SH-SY5Y (cell line): ENCODE measurements around the gene VIT.

Experiments used
- GATA2 ChIP-seq: IDR thresholded peaks from 2 replicates; pipeline ENCODE4 v1.6.1; 2011; ENCODE audit warnings: mild to moderate bottlenecking, low read depth, low read length
- GATA3 ChIP-seq: IDR thresholded peaks from 2 replicates; pipeline ENCODE4 v1.6.1; 2011; ENCODE audit warnings: low read depth, mild to moderate bottlenecking, low read length, moderate library complexity

The VIT gene

GRCh38 chr2:36697424-36698066 is 1.0 kb downstream of the VIT start:
- TF ChIP-seq GATA2 (no peak), GATA3 (no peak)

DNA sequence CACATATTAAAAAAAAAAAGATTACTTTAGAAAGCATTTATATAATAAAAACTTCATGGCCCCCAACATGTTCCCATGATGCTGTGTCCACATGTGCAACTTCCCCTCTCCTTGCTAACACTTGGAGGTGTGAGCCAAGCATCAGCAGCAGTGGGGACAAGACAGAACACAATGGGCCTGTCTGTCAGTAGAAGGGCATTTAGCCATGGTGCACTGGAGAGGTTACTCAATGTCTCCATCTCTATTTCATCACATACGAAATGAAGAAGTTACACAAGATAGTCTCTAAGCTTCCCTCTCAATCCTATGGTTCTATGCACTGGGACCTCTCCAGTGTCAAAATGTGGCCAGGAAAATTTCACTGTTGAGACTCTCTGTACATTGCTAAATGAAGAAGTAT is 2.5 kb downstream of the VIT start:
- TF ChIP-seq GATA2 (no peak), GATA3 (no peak)

- no peak for TF ChIP-seq GATA3
- no peak for TF ChIP-seq GATA2
These were observed 3.8 kb downstream of the VIT start for GRCh38 chr2:36700311-36700710.

- TF ChIP-seq GATA3 (no peak), GATA2 (no peak)
These were observed 4.9 kb downstream of the VIT start for GRCh38 chr2:36701391-36701795.

DNA sequence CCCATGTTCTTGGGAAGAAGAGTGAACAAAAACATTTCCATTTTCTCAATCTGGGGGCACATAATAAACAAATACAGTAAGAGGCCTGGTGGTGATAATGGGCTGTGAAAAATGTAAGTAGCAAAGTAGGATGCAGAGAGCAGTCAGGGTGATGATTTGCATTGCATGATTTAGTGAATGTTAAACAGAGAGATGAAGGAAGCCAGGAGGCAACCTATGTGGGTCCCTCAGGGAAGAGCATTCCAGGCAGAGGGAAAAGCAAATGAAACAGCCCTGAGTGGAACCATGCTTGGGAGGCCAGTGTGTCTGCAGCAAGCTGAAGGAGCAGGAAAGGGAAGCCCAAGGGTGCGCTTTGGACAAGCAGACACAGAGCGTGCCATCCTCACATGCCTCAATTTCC is 5.4 kb downstream of the VIT start:
- TF ChIP-seq GATA2: no peak

GRCh38 chr2:36702781-36703180 is 6.3 kb downstream of the VIT start:
- TF ChIP-seq GATA2 (no peak), GATA3 (no peak)

- no peak for TF ChIP-seq GATA2
These were observed 8.1 kb downstream of the VIT start for GRCh38 chr2:36704475-36705150.

DNA sequence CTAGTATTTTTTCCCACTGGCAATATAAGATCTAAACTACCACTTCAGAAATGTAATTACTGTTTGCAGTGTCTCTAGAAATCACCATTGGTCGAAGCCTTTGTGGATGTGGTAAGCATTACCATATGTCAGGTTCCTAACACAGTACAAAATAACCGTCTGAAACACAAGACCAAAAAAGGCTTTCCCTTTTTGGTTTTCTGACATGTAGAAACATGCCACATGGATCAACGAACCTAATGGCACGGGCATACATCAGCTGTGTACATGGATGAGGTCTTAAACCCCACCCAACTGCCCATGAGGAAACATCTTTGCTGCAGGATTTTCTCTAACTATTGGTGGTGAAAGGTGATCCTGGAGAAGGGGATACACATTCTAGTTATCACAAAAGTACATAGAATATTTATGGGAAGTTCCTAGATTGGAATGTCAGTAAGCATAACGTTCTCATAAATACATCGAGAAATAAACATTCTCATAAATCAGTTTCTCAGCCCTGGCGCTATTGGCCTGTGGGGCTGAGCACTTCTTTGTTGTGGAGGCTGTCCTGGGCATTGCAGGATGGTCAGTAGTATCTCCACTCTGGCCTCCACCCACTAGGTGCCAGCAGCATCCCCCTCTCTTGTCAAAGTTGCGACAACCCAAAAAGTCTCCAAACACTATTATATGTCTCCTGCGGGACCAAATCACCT is 9.0 kb downstream of the VIT start:
- TF ChIP-seq GATA3 (no peak), GATA2 (no peak)

DNA sequence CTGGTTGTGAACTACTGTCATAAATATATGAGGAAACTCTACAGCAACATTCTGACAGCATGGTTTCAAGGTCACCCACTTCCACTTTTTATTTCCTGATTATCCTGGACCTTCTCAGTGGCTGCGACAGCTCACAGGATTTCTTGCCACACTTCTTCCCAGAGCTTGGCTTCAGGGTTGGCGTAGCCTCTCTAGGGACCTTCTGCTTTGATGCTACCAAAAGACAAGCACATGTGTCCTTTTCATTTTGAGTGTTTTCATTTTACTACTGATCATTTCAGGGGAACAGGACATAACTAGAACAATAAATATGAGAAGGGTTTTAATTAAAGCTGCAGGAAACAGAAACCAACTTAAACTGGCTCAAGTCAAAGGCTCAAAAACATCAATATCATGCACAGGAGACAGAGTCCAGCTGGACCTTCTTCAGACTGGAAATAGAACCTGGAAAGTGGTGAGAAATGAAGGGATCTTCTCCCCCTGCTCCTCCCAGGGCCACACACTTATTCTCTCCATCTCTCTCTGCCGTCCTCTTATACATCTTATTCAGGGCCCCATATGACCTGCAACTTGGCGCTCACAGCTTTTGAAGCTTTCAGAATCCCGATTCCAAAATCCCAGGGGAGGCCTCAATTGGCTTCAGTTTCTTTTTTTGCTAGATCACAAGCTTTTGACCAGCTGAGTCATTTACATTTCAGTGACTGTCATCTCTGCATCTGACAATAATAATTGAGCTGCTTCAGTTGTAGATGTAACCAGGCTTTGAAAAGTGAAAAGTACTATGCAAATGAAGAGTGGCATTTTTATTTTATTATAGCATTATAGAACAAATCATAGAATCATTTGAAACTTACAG is 9.7 kb downstream of the VIT start:
- TF ChIP-seq GATA2 (no peak), GATA3 (no peak)

- no peak for TF ChIP-seq GATA3
- no peak for TF ChIP-seq GATA2
These were observed 10.5 kb downstream of the VIT start for GRCh38 chr2:36707050-36707449.

DNA sequence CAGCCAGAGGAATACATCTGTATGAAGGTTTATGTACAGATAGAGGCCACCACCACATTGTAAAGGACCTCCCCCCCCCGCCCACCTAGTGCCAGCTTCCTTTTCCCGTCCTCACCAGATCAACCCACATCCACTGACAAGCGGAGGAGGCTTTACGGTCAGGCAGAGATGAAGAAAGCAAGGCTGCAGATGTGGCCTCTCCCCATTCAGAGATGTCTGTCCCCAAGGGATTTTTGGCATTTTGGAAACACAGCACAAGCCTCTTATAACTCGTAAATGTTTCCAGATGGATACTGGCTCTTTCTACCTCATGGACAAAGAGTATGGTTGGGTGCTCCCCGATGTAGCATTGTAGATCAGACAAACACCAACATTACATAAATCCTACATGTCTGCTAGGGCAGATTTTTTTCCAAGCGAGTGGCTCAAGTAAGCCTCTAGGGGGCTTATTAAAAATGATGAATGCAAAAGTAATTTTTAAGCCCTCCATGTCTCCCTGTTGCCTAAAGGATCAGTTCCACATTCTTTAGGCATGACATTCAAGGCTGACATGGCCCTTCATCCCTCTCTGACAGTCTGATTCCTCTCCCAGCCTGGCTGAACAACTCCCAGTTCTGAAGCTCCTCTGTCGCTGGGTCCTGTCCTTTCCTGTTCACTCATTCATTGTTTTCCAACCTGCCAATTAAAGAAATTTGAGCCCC is 11.7 kb downstream of the VIT start:
- TF ChIP-seq GATA3: no peak
- TF ChIP-seq GATA2: no peak

DNA sequence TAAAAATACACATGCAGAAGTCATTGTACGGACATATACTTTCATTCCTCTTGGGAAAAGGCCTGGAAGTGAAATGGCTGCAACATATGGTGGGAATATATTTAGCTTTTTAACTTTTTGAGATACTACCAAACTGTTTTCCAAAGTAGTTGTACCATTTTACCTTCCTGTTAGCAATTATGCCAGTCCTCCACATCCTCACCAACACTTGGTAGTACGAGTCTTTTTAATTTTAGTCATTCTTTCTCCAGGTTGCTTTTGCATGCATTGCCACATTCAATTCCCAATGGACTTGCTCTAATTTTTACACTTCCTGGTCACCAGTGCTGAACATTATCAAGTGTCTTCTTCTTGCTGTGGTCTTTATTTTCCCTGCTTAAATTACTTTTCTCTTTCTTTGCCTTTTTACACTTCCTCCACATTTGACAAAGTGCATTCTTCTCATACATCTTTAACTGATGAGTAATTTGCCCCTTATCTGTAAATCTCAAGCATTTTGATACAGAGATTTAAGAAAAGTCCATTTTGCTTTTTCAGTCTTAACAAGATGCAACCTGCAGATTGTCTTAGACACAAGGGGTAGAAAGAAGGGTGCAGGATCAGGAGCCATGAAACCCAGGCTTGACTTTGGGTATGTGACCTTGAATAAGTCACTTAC is 14.5 kb downstream of the VIT start:
- no peak for TF ChIP-seq GATA2
- no peak for TF ChIP-seq GATA3

- TF ChIP-seq GATA2 (no peak), GATA3 (no peak)
These were observed 15.3 kb downstream of the VIT start for GRCh38 chr2:36711741-36712314.
